H1 (cell line): ENCODE results near the gene MAGI1. TPM values are rescaled to one million over a fixed set of nuclear protein-coding genes. Genes with fewer than 3 reads are reported as not detected.
A peak's percentile ranks its signal among the peaks of the same experiment; 100 is the strongest.

ENCODE experiments used
- CTCF ChIA-PET: fragments of 300-600 bp; sonication (Branson Sonifier 250); formaldehyde crosslinking; loops from one replicate; lab custom pipeline; 2021; ENCODE audit not compliant: partially characterized antibody; lab: Charles Lee
- POLR2A ChIA-PET: fragments of 300-600 bp; sonication (Branson Sonifier 250); formaldehyde crosslinking; loops from one replicate; lab custom pipeline; 2021; ENCODE audit warnings: inconsistent platforms; ENCODE audit not compliant: partially characterized antibody; lab: Charles Lee
- DNase-seq, 2 experiments: peaks; one replicate each; pipeline versions ENCODE4 v3.0.0 to v3.0.0-alpha.2; 2010 to 2022; ENCODE audit warnings: low spot score in 2 of 2, low read depth in 1 of 2, mixed read lengths in 1 of 2
- FAIRE-seq: peaks from 2 replicates; lab custom pipeline; 2011; peaks lifted over from hg19 to GRCh38; lab: Jason Lieb, UNC
- H2AFZ ChIP-seq: 2 replicates; pipeline ENCODE4 v1.8.1; 2012; ENCODE audit warnings: low read length, inconsistent platforms
- H2AK5ac ChIP-seq: 2 replicates; pipeline ENCODE4 v1.6.1; 2013; ENCODE audit warnings: low read depth, low read length
- H2BK120ac ChIP-seq: replicated peaks from 2 replicates; pipeline ENCODE3; 2013; ENCODE audit warnings: low read depth, low read length, inconsistent platforms
- H2BK12ac ChIP-seq: 2 replicates; pipeline ENCODE4 v1.6.1; 2013; ENCODE audit warnings: low read depth, low read length
- H2BK15ac ChIP-seq: 2 replicates; pipeline ENCODE4 v1.6.1; 2013; ENCODE audit warnings: low read length
- H2BK20ac ChIP-seq: 2 replicates; pipeline ENCODE4 v1.6.1; 2013; ENCODE audit warnings: low read length
- H2BK5ac ChIP-seq: 2 replicates; pipeline ENCODE4 v1.6.1; 2013; ENCODE audit warnings: low read depth, low read length
- H3K14ac ChIP-seq: 2 replicates; pipeline ENCODE4 v1.6.1; 2013; ENCODE audit warnings: inconsistent platforms; ENCODE audit not compliant: insufficient read length
- H3K18ac ChIP-seq: 2 replicates; pipeline ENCODE4 v1.6.1; 2013; ENCODE audit warnings: low read length; ENCODE audit errors: extremely low read depth
- H3K23ac ChIP-seq: 2 replicates; pipeline ENCODE4 v1.6.1; 2013; ENCODE audit warnings: inconsistent platforms; ENCODE audit not compliant: insufficient read length
- H3K23me2 ChIP-seq: 2 replicates; pipeline ENCODE4 v1.6.1; 2013; ENCODE audit warnings: low read depth, low read length
- H3K27ac ChIP-seq: 2 replicates; pipeline ENCODE4 v1.6.1; 2011; ENCODE audit warnings: low read depth, low read length, inconsistent platforms
- H3K27me3 ChIP-seq, 4 experiments: replicated peaks in 1 of 4; 1 replicate in 1 of 4; 2 replicates in 3 of 4; pipeline versions ENCODE4 v1.6.1 to v1.8.1; 2011 to 2013; ENCODE audit warnings: low read length in 3 of 4, mild to moderate bottlenecking in 3 of 4, inconsistent platforms in 2 of 4, mixed read lengths in 2 of 4, moderate library complexity in 1 of 4; ENCODE audit not compliant: control insufficient read depth in 3 of 4, insufficient read depth in 3 of 4; ENCODE audit errors: extremely low read depth in 1 of 4
- H3K36me3 ChIP-seq, 4 experiments: 2 replicates each; pipeline versions ENCODE4 v1.6.1 to v1.8.1; 2011 to 2013; ENCODE audit warnings: mild to moderate bottlenecking in 4 of 4, low read length in 3 of 4, moderate library complexity in 2 of 4, control low read depth in 1 of 4, inconsistent platforms in 1 of 4; ENCODE audit not compliant: insufficient read depth in 4 of 4, control insufficient read depth in 2 of 4
- H3K4ac ChIP-seq: replicated peaks from 2 replicates; pipeline ENCODE3; 2013; ENCODE audit warnings: low read length, low read depth, mixed read lengths, inconsistent platforms; ENCODE audit not compliant: insufficient read length
- H3K4me1 ChIP-seq, 4 experiments: replicated peaks in 1 of 4; 1 replicate in 1 of 4; 2 replicates in 3 of 4; pipeline versions ENCODE4 v1.6.1 to v1.8.1; 2011 to 2013; ENCODE audit warnings: low read length in 3 of 4, inconsistent platforms in 2 of 4, mixed read lengths in 1 of 4; ENCODE audit not compliant: insufficient read depth in 4 of 4, control insufficient read depth in 3 of 4
- H3K4me2 ChIP-seq, 2 experiments: 2 replicates each; pipeline versions ENCODE4 v1.6.1 to v1.8.1; 2011 to 2013; ENCODE audit warnings: low read depth in 2 of 2, low read length in 2 of 2, control low read depth in 1 of 2, inconsistent platforms in 1 of 2, mild to moderate bottlenecking in 1 of 2; ENCODE audit not compliant: insufficient read depth in 1 of 2
- H3K4me3 ChIP-seq, 4 experiments: fragments of 200-600, 300-600 bp in 1 of 4; sonication (generic), shearing (Covaris generic), sonication (Bioruptor Twin) in 1 of 4; 2 replicates each; pipeline versions ENCODE4 v1.5.1 to v1.8.1; 2011 to 2016; ENCODE audit warnings: low read length in 4 of 4, low read depth in 3 of 4, control low read depth in 2 of 4, inconsistent platforms in 2 of 4, mild to moderate bottlenecking in 2 of 4, mixed read lengths in 1 of 4, moderate library complexity in 1 of 4; ENCODE audit not compliant: insufficient read depth in 2 of 4; ENCODE audit errors: extremely low read depth in 1 of 4
- H3K56ac ChIP-seq: replicated peaks from 2 replicates; pipeline ENCODE3; 2013; ENCODE audit warnings: low read depth, mild to moderate bottlenecking, mixed read lengths, low read length, inconsistent platforms; ENCODE audit not compliant: insufficient read length
- H3K79me1 ChIP-seq: 2 replicates; pipeline ENCODE4 v1.6.1; 2013; ENCODE audit warnings: low read depth, low read length, control low read depth
- H3K79me2 ChIP-seq, 2 experiments: 2 replicates each; pipeline versions ENCODE4 v1.6.1 to v1.8.1; 2012 to 2013; ENCODE audit warnings: low read length in 2 of 2, mild to moderate bottlenecking in 2 of 2, inconsistent platforms in 1 of 2; ENCODE audit not compliant: insufficient read depth in 2 of 2, control insufficient read depth in 1 of 2
- H3K9ac ChIP-seq, 4 experiments: replicated peaks in 1 of 4; 1 replicate in 1 of 4; 2 replicates in 3 of 4; pipeline versions ENCODE4 v1.6.1 to v1.8.1; 2011 to 2013; ENCODE audit warnings: low read depth in 3 of 4, low read length in 3 of 4, control low read depth in 2 of 4, mild to moderate bottlenecking in 2 of 4, moderate library complexity in 2 of 4, inconsistent platforms in 1 of 4; ENCODE audit errors: extremely low read depth in 1 of 4
- H3K9me3 ChIP-seq, 2 experiments: 2 replicates each; pipeline versions ENCODE4 v1.6.1 to v1.8.1; 2012 to 2013; ENCODE audit warnings: mild to moderate bottlenecking in 2 of 2, moderate library complexity in 2 of 2, control low read depth in 1 of 2, inconsistent platforms in 1 of 2, low read depth in 1 of 2, low read length in 1 of 2, mixed read lengths in 1 of 2; ENCODE audit not compliant: insufficient read depth in 2 of 2
- H4K20me1 ChIP-seq, 2 experiments: replicated peaks in 1 of 2; 2 replicates each; pipeline versions ENCODE3 to v1.8.1; 2011 to 2013; ENCODE audit warnings: inconsistent platforms in 2 of 2, low read length in 2 of 2, mild to moderate bottlenecking in 1 of 2; ENCODE audit not compliant: insufficient read depth in 2 of 2, control insufficient read depth in 1 of 2
- H4K5ac ChIP-seq: 2 replicates; pipeline ENCODE4 v1.6.1; 2013; ENCODE audit warnings: low read length, low read depth, mixed read lengths, inconsistent platforms; ENCODE audit not compliant: insufficient read length
- H4K8ac ChIP-seq: 2 replicates; pipeline ENCODE4 v1.8.0; 2013; ENCODE audit warnings: mild to moderate bottlenecking, moderate library complexity, low read length, inconsistent platforms; ENCODE audit not compliant: insufficient read depth; ENCODE audit errors: extremely low read depth
- H4K91ac ChIP-seq: replicated peaks from 2 replicates; pipeline ENCODE3; 2013; ENCODE audit warnings: low read length, mixed read lengths, inconsistent platforms; ENCODE audit not compliant: insufficient read length
- ASH2L ChIP-seq: fragments of 200-600, 300-600 bp; sonication (generic); IDR thresholded peaks from one replicate; pipeline ENCODE4 v1.7.1; 2017; ENCODE audit warnings: low read length
- CREB1 ChIP-seq: IDR thresholded peaks from 2 replicates; pipeline ENCODE4 v1.6.1; 2012; ENCODE audit warnings: inconsistent platforms
- CTBP2 ChIP-seq: IDR thresholded peaks from 2 replicates; pipeline ENCODE4 v1.7.0; 2011; ENCODE audit warnings: borderline replicate concordance, mild to moderate bottlenecking, moderate library complexity, mixed read lengths, low read length; ENCODE audit not compliant: insufficient read depth, insufficient read length
- CTCF ChIP-seq, 3 experiments: IDR thresholded peaks; 1 replicate in 2 of 3; 2 replicates in 1 of 3; pipeline versions ENCODE4 v1.5.1 to v1.6.1; 2011; ENCODE audit warnings: low read length in 3 of 3, mild to moderate bottlenecking in 3 of 3, inconsistent platforms in 2 of 3, low read depth in 1 of 3, moderate library complexity in 1 of 3; ENCODE audit not compliant: insufficient read depth in 1 of 3; ENCODE audit errors: control extremely low read depth in 1 of 3
- E2F6 ChIP-seq: IDR thresholded peaks from 2 replicates; pipeline ENCODE4 v1.6.1; 2012; ENCODE audit warnings: inconsistent platforms
- KDM1A ChIP-seq: fragments of 200-600, 300-600 bp; sonication (generic); IDR thresholded peaks from 2 replicates; pipeline ENCODE4 v1.7.1; 2016; ENCODE audit warnings: mild to moderate bottlenecking, low read length, borderline replicate concordance
- MAFK ChIP-seq: IDR thresholded peaks from 2 replicates; pipeline ENCODE4 v1.6.1; 2012; ENCODE audit warnings: low read depth, mild to moderate bottlenecking, improper control_type of control experiment, low read length
- MAX ChIP-seq: IDR thresholded peaks from 2 replicates; pipeline ENCODE4 v1.6.1; 2012; ENCODE audit warnings: inconsistent platforms
- NRF1 ChIP-seq: IDR thresholded peaks from 2 replicates; pipeline ENCODE4 v1.6.1; 2011; ENCODE audit warnings: mild to moderate bottlenecking, low read depth, low read length, improper control_type of control experiment
- RAD21 ChIP-seq, 2 experiments: IDR thresholded peaks in 1 of 2; conservative IDR thresholded peaks in 1 of 2; 2 replicates each; pipeline ENCODE4 v1.6.1; 2011; ENCODE audit warnings: low read depth in 2 of 2, low read length in 2 of 2, improper control_type of control experiment in 1 of 2, inconsistent platforms in 1 of 2, mild to moderate bottlenecking in 1 of 2, moderate library complexity in 1 of 2
- WGBS, 2 experiments: shearing (Covaris generic) in 1 of 2; methylation state at CpG; one replicate each; pipeline versions ENCODE4 v1.1.6 to v1.1.7; 2013 to 2015; ENCODE audit warnings: low lambda C conversion rate in 2 of 2, mixed read lengths in 2 of 2, inconsistent platforms in 1 of 2, low coverage in 1 of 2, missing lambda C conversion rate in 1 of 2; ENCODE audit not compliant: insufficient replicate concordance in 2 of 2, insufficient coverage in 1 of 2, insufficient read length in 1 of 2; ENCODE audit errors: extremely low coverage in 1 of 2, missing lambda C conversion rate in 1 of 2; 5-methylcytosine and 5-hydroxymethylcytosine counted together
- polyA plus RNA-seq, 7 experiments: library from polyadenylated mRNA; depleted of rRNA in 3 of 7; stranded (reverse) in 5 of 7; unstranded in 2 of 7; fragments of >200 nt in 5 of 7; fragments of 200-250 nt in 2 of 7; gene quantifications; 1 replicate in 5 of 7; 2 replicates in 1 of 7; 4 replicates in 1 of 7; pipeline versions ENCODE4 v1.2.1 to v1.2.3, GENCODE V29; 2011 to 2013; ENCODE audit warnings: missing spikeins in 2 of 7, mixed read lengths in 2 of 7
- total RNA-seq: library from RNA; stranded (reverse); fragmentation: NEBNext Ultra II Directional; extraction: Animal tissue kit (Norgen Biotek cat#: 25700); gene quantifications from 2 replicates; pipeline ENCODE4 v1.2.1, GENCODE V29; 2021

MAGI1 gene
- total and polyA plus RNA-seq, 2 of the 8 experiments (the other 6 are each of a cell fraction or from before 2014, with no cell fraction given), result 19.8 to 78.0 TPM

GRCh38 chr3:65412588-65412987, 626.1 kb downstream of the MAGI1 start:
- no peak overlapping the region for H2BK15ac ChIP-seq
- H2BK12ac ChIP-seq, result no peak overlapping the region
- no peak overlapping the region for H3K9ac ChIP-seq
- H3K18ac ChIP-seq, result no peak overlapping the region
- H4K8ac ChIP-seq, result no peak overlapping the region
- H3K4me1 ChIP-seq, result peaks cover 0 to 5% (median 3%) of the 10 kb centered on the region in 4 experiments; a peak in 2 of 7 replicates
- no peak overlapping the region for H2AK5ac ChIP-seq
- no peak for DNase-seq
- no peaks in the 10 kb centered on the region for H3K23me2 ChIP-seq
- no peak overlapping the region for H2AFZ ChIP-seq
- no peak overlapping the region for H2BK5ac ChIP-seq
- no peak overlapping the region for H2BK120ac ChIP-seq
- POLR2A ChIA-PET, result interaction anchor here (1.4 to 2.3 kb wide), 2 partner anchors 12 to 20 kb away, joined by 4 to 6 read pairs; no protein-coding TSS in a partner anchor
- H3K4me3 ChIP-seq, result no peak overlapping the region
- H3K4me2 ChIP-seq, result no peak overlapping the region
- no peak overlapping the region for H3K27ac ChIP-seq
- H2BK20ac ChIP-seq, result no peak overlapping the region
- no peaks in the 10 kb centered on the region for H3K79me2 ChIP-seq
- 89% methylated on average over 2 of the region's 2 CpGs; no CpG with 5 or more reads in 1 of the 2 experiments for WGBS, 2 experiments
- no peaks in the 10 kb centered on the region for H3K79me1 ChIP-seq
- no peak overlapping the region for H3K4ac ChIP-seq
- no peak overlapping the region for H3K14ac ChIP-seq
- no peaks in the 10 kb centered on the region for H3K9me3 ChIP-seq
- CTCF ChIA-PET, result interaction anchor here (0.6 to 3.7 kb wide), 23 partner anchors 11 to 880 kb away, joined by 3 to 29 read pairs (median 4); no protein-coding TSS in a partner anchor
- FAIRE-seq, result peak; percentile 86
- H3K36me3 ChIP-seq, result no peaks in the 10 kb centered on the region; a peak in 1 of 8 replicates
- H4K91ac ChIP-seq, result no peak overlapping the region
- H3K56ac ChIP-seq, result no peak overlapping the region
- H3K23ac ChIP-seq, result no peak overlapping the region
- H3K27me3 ChIP-seq, result no peaks in the 10 kb centered on the region
- peaks cover 0 to 1% of the 10 kb centered on the region in 2 experiments for H4K20me1 ChIP-seq
- no peak overlapping the region for H4K5ac ChIP-seq
- no peak for TF ChIP-seq CTBP2
- TF ChIP-seq CREB1, result no peak
- no peak for TF ChIP-seq MAX
- TF ChIP-seq MAFK, result no peak
- no peak for TF ChIP-seq KDM1A
- TF ChIP-seq E2F6, result no peak
- TF ChIP-seq RAD21 (IDR thresholded peaks at IDR 0.05 in 1 of 2, conservative IDR thresholded peaks at IDR 0.05 in 1 of 2; ENCODE audit: low read depth in 2 of 2, low read length in 2 of 2), result peak; percentile 64 to 74
- TF ChIP-seq CTCF (IDR thresholded peaks at IDR 0.05; ENCODE audit: control extremely low read depth in 1 of 3, insufficient read depth in 1 of 3, low read depth in 1 of 3, low read length in 3 of 3), result peak; percentile 42 to 51 (median 44)
- TF ChIP-seq NRF1, result no peak
- no peak for TF ChIP-seq ASH2L
